Retina (tissue), 1 donor: ENCODE measurements around the gene GRB10.

Experiments used
- DNase-seq: peaks from one replicate; pipeline ENCODE4 v3.0.0-alpha.2; 2016

Gene GRB10

DNA sequence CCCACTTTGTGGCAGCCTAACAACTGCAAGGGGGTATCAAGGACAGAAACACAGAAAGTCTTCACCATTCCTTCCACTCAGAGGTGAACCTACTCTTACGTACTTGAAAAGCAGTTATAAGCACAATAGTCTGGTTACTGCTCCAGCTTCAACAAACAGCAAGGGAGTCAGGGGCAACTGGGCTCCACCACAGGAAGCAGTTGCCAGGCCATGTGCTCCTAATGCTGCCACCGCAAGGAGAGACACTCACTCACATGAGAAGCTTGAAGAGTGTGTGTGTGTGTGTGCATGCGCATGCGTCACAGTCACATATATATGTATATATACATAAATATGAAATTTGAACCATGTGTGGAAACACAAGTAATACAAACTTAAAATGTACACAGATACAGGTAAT lies 65.5 kb downstream of the GRB10 start:
- DNase-seq, result no peak

DNA sequence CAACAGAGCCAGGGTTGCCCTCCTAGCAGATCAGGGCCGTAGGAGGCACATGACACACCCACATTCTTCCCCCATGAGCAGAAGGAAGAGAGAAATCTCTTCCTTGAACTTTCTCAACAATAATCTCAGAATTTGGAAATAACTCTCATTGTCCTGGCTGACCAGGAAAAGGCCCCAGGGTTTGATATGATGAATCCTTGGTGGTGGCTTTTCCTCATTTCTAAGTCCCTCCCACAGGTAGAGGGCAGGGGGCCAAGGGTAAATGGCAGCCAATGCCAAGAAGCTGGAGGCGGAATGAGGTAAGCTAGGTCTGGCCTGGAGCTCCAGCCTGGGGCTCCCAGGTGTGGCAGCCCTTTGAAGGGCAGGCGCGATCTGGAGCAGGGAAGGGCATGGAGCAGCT lies 67.8 kb downstream of the GRB10 start:
- no peak for DNase-seq

DNA sequence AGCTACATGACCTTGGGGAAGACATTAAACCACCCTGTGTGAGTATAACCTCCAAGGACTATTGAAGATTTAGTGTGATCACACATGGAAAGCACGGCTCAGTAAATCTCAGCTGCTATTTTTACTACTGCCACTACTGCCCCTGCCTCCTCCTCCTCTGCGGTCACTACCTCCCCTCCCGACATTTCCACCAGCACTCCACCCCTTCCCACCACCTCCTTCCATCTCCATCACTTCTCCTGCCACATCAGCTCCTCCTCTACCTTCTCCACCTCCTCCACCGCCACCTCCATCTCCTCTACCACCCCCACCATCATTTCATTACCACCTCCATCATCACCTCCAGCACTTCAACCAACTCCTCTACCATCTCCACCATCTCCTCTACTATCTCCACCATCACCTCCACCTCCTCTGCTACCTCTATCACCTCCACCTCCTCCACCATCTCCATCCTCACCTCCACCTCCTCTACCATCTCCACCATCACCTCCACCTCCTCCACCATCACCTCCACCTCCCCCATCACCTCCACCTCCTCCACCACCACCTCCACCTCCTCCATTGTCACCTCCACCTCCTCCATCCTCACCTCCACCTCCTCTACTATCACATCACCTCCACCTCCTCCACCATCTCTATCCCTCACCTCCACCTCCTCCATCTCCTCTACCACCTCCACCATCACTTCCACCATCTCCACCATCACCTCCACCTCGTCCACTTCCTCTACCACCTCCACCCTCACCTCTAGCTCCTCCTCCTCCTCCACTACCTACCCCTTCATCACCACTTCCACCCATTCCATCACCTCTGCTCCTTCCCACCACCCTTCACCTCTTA lies 69.4 kb downstream of the GRB10 start:
- DNase-seq, result no peak

DNA sequence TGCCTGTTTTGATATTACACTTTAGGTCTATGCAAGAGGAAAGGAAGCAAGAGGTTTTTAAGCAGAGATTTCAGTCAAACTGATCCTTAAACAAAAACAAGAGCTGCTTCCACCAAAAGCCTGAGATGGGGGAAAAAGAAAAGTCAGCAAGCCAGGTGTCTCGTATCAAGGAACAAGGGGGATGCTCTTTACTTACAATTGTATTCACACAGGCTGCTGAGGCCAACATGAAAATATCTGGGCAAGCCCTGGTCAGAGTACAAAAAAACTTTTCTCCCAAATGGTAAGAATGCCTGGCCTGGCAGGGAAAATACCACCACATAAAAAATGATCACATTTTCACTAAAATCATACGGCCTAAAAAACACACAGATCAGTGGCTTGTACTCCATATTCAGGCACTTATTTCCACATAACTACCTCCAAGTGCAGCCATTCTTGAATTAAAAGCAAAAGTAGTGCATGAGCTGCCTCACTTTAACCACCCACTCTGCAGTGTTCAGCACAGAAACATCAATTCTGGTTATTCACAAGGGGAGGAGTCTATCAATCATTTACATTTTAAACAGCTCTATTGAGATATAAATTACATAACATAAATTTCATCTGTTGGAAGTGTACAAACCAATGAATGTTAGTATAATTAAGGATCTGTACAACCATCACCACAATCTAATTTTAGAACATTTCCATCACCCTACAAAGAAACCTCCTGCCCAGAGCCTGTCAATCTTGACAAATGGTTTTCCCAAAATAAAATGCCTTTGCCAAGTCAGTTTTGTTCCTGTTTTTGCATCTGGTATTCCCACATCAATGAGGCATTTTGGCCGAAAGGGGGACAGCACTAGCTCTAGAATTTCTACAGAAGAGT lies 70.2 kb downstream of the GRB10 start:
- DNase-seq, result no peak

DNA sequence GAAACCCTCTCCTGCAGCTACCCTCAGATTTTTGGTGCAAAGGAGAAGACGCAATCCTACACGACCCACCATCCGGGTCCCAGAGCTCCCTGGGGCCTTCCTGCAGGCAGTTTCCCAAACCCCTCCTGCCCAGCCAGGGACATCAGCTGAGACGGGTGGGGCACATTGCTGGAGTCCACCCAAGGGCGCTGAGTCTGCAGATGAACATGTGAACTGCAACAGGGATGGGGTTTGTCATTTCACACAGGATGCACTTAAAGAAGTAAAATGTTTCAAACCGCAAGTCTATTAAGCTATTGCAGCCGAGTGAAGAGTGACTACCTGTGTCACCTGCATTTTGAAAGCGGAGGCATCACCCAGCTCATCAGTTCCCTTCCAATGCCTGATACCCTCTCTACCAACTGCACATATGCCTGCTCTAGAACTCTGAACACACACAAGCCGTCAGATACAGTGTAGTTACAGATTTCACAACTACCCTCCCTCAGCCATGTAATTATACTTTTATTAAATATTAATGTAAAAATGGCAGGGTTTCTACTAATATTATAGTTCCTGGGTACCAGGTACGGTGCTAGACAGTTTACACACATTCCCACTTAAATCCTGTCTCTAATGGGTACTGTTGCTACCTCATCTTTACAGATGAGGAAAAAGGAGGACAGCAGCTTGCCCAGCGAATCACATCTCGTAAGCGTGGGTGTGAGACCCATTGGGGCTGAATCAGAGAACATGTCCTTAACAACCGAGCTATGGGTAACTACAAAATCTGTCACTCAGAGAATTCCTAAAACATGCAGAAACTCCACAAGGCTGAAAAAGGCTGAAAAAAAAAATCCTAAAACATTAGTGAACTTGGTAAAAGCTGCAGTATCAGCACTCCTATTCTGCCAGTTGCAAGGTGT lies 71.2 kb downstream of the GRB10 start:
- DNase-seq, result no peak

DNA sequence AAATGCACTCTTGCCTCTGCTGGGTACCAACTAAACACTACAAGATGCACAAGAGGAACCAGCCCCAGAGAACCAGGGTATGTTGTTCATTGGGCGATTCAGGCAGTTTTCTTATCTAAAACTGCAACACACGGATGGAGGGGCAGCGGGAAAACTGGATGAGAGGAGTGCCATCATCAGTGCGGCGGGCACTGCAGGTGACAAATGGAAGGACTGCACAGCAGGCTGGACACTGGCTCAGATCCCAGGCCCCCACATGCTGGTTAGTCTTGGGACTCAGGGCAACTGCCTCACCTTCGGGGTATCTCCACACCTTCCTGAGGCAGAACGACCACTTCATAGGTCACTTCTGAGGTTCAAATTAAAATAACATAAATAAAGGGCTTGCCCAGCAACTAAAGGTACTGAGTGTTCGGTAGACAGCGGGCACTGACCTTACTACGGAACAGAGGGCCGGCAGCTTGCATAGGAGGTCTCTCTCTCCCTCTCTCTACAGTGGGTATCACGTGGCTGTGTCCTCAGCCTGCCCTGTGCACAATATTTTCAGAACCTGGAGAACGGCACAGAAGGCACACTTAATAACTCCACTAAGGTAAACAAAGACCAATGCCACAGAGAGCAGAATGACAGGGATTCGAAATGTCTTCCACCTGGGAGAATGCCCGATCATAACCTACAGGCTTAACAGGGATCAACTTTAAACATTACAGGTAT lies 72.1 kb downstream of the GRB10 start:
- DNase-seq, result no peak

DNA sequence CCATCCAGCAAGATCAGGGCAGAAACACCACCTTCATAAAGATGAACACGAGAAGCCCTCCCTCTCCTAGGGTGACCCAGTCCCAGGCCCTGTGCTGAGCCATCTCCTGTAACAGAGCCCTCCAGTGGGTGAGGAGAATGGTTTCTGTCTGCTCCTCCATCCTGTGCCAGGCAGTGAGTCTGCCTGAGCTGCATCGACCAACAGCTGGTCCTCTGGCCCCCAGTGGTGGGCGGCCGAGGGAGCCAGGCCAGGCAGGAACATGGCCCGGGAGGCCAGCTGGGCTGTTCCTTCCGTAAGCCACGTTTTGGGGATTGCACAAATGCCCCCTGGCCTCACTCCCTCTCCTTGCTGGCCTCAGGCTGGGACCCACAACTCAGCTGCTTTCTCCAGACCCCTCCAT lies 73.5 kb downstream of the GRB10 start:
- no peak for DNase-seq

DNA sequence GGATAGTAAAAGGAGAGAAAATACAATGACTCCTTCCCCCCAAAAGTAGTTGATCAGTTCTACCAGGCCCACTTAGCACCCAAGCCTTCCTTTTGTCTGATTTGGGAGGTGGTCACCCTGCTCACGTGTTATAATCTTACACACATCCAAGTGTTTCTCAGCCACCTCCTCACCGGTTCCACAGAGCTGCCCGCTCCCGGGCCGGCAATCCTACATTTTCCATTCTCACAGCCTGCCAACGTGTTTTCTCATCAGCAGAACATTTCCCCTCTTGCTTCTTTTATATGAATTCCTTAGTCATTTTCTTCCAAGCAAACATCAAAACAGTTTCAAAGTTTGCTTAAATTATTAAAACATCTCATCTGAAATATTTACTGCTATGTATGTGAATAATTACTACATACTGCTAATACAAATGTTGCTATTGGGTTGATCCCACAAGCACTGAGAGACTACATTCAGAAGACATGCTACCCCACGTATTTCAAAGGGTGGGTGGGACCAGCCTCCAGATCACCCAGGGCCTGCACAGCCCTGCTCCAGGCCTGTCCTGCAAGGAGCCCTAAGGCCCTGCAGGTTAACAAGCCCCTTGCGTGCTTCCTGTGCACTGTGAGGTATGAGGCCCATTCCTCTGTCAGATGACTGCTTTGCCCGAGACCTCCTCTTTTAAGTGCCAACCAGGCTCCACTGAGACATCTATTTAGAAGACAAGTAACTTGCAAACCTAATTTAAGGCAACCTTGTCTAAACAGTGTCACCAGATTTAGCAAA lies 75.3 kb downstream of the GRB10 start:
- DNase-seq, result no peak

DNA sequence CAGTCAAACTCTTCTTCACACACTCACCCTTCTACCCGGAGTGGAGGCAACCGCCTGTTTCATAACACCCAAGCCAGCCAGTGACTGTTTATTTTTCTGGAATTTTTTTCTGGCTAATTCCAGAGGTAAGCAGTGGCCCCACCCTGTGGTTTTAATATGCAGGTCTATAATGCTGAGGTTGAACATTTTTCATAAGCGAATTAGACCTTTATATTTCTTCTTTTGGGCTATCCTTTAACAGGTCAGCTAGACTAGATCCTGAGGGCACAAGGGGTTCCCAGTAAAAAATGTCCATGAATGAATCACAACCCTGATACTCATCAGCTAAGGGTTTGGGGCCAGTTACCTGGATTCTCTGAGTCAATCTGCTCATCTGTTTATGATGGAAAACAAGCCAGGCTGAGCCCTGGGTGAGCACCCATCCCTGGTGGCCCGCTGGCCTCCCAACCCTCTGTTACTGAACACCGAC lies 76.2 kb downstream of the GRB10 start:
- DNase-seq, result no peak

DNA sequence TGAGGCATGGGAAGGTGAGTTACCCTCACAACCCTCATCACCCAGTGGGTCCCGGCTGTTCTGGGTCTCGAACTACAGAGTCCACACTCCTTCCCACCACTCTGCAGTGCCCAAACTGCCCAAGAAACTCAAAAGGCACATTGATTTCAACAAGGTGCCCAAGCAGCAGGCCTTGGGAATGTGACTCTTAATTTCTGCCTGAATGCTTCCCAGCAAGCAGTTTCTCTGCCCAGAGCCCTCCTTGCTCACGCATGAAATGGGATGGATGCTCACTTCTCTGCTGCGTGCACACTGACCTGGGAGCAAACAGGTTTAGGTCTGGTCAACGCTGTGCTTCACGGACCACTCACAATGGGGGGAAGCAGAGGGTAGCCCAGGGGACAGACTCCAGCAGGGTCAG lies 77.9 kb downstream of the GRB10 start:
- DNase-seq, result peak; percentile 44

DNA sequence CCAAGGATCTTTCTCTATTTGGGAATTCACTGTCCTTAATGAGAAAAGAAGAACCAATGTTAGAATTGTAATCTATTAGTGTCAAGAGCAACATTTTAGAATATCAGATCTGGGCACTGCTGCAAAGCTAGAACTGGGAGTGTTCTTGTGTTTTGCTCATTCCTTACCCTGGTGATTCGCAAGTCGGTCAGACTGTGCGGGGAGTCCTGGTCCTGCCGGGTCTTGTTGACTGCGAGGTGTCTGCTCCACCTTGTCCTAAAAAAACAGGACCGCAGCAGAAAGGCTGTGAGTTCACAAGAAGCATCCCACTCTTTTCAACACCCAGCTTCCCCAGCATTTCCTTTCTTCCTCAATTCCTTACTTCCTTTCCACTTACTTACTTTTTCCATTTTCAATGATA lies 79.0 kb downstream of the GRB10 start:
- DNase-seq, result no peak

DNA sequence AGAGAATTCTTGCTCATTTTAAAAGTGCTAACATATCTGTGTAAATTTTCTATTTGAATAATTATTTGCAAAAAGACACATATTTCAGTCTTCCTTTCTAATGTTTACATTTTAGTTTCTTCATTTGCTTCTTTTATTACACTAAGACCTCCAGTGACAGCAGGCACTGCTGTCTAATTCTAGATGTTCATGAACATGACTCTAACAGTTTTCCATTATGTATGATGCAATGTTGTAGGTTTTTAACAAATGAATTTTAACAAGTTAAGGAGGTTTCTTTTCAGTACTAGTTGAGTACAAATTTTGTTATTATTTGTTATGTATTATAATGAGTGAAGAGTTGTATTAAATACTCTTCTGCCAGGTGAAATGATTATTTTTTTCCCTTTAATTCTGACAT lies 83.6 kb downstream of the GRB10 start:
- DNase-seq, result no peak

DNA sequence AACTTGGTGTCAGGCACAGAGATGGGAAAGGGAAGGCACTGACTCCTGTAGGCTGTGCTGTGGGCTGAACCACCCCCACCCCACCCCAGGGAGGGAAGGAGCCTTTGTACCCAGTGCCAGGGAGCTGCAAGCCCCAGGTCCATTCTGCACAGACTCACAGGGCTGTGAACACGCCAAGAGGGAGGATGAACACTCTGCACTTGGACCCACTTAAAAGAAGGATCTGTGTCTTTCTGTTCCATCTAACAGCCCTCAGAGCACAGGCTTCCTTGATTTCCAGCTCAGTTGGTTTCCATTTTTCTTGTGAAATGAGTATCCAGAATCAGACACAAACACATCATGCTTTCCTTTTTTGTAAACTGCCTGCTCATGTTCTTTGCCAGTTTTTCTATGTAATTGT lies 84.9 kb downstream of the GRB10 start:
- no peak for DNase-seq

DNA sequence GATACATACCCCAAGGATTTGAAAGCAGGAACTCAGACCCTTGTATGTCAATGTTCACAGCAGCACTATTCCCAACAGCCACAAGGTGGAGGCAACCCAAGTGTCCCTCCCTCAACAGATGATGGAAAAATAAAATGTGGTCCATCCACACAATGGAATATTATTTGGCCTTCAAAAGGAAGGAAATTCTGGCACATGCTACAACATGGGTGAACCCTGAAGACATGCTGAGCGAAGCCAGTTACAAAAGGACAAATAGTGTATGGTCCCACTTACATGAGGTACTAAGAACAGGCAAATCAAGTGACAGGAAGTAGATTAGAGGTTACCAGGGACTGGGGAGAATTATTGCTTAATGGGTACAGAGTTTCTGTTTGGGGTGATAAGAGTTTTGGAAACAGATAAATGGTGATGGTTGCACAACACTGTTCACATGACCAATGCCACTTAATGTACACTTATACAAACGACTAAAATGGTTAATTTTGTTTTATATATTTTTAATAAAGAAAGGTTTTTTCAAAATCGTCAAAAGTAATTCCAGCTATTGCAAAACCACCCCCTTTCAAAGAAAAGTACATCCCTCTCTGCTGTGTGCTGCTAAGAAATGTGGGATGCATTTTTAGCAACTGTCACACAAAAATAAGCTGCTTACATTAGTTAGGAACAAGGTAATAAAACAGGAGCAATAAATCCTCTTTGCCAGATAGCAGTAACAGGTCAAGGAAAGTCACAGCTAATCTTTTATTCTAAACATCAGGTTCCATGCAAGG lies 85.7 kb downstream of the GRB10 start:
- DNase-seq, result no peak

DNA sequence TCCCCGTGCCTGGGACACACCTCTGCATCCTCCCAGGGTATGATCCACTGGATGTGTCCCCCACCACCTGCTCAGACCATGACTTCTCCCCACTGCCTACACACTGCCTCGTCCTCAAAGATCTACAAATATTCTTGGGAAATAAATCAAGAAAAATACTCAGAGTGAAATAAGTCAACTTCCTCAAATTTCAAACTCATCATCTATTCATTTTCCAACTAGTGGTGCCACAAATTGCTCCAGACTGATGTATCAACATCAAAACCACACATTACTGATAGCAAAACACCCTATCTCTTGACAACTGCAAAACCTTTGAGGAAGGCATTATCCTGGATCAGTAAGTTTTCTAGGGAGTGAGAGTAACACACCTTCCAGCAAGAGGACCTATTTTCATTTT lies 87.7 kb downstream of the GRB10 start:
- no peak for DNase-seq

DNA sequence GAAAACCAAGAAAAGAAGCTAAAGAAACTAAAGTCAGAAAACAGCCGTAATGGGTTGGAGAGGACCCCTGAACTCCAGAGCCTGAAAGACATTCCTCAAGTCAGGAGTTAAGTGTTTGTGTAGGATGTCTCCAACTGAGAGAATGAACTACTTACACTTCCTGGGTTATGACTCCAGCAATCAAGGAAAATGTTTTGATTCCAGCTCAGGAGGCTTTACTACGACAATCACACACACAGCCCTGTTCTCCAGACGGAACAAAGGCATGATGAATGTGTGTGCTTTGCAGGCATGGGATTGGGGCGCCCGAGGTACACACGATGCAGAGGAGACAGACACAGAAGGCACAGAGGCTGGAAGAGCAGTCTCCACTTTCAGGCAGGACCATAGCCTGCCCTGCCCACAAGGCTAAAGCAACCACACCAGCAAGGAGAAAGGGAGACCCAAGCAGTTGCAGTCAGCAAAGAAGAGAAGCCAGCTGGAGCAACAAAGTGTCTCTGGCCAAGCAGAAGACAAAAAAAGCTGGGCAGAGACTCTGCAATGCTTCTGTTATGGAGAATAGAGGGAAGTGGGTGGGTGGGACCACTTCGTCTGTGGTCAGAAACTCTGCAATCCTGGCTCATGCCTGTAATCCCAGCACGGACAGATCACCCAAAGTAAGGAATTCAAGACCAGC lies 89.1 kb downstream of the GRB10 start:
- DNase-seq, result no peak

DNA sequence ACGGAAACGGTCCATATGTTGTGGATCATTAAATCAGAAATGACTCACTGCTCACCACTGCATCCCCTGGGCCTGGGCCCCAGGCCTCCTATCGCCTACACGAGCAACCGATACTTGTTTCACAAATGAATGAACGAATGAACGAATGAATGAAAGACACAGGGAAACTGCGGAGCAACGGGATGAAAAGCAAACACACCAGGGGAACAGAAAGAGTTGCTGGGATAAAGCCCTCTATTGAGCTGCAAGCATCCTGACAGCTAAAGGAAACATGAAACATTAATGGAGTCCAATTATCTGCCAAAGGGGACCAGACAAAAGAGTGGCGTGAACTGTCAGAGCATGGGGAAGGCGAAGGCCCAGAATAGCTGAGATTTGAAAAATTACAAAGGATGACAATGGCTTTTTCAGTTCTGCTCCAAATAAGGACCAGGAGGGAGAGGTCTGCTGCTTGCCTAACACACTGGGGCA lies 92.1 kb downstream of the GRB10 start:
- peak; percentile 85 for DNase-seq

DNA sequence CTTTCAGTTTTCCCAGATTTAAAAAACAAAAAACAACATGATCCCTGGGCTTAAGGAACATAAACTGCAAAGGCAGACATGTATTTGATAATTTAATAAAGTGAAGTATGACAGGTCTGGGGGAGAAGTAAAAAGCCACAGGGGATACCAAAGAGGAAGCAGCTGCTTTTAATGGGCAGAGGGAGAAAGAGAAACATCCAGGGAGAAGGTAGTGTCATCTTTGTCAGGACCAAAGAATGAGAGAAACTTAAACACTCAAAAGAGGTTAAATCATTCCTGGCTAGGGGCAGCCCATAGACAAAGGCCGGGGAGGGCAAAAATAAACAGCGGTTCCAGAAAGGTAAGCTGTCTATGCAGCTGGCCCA lies 94.5 kb downstream of the GRB10 start:
- no peak for DNase-seq

DNA sequence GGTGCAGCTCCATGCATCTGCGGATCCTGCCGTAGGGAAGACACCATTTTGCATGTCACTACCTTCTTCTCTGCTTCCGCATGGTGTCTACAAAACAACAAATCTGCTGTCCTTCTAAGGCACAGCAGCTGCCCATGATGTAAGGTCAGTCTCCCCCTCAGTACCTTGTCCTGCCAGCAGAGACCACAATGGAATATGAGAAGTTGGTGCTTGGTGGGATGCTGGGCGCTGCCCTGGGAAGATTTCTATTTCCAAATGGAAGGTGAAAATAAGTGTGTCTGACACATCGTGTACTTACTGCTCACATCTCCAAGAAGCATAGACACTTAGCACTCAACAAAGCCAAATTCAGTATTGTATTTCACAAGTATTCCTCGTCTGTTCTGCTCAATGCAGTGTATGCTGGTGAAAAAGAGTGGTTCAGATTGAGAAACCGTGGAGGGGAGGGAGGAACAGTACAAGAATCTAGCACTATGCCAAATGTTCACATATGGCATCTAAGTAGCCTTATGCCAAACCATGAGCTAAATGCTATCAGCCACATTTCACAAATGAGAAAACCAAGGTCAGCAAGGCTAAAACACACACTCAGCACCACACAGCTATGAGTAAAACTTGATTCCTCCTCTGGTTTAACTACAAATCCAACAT lies 95.0 kb downstream of the GRB10 start:
- no peak for DNase-seq
